HepG2 (cell line): Measurements from ENCODE around the gene YIF1A. TPM values are rescaled to one million over a fixed set of nuclear protein-coding genes. Genes with fewer than 3 reads are reported as not detected.

Source experiments
- CHCHD3 ChIP-seq: sonication (generic); formaldehyde crosslinking; IDR thresholded peaks from 2 replicates; pipeline ENCODE4 v1.8.0; 2022; ENCODE audit warnings: mild to moderate bottlenecking, missing genetic modification reagents, moderate library complexity
- HNRNPH1 ChIP-seq: fragments of 200-400 bp; formaldehyde crosslinking; optimal IDR thresholded peaks from 2 replicates; pipeline ENCODE3; 2017; ENCODE audit warnings: mild to moderate bottlenecking, low read depth, low read length
- KLF16 ChIP-seq, 2 experiments: sonication (generic) in 1 of 2; formaldehyde crosslinking in 1 of 2; IDR thresholded peaks; 2 replicates each; pipeline versions ENCODE4 v1.6.1 to v1.8.0; 2016 to 2023; ENCODE audit warnings: missing genetic modification reagents in 2 of 2, missing compliant biosample characterization in 1 of 2
- MTA3 ChIP-seq: sonication (generic); formaldehyde crosslinking; IDR thresholded peaks from 2 replicates; pipeline ENCODE4 v1.4.0; 2020; ENCODE audit warnings: missing genetic modification reagents
- NFRKB ChIP-seq: fragments of 450-650 bp; IDR thresholded peaks from 2 replicates; pipeline ENCODE4 v1.6.1; 2017
- PAF1 ChIP-seq: IDR thresholded peaks from 2 replicates; pipeline ENCODE4 v1.6.1; 2016; ENCODE audit warnings: missing genetic modification reagents, missing compliant biosample characterization
- PCBP1 ChIP-seq: fragments of 200-400 bp; formaldehyde crosslinking; IDR thresholded peaks from 2 replicates; pipeline ENCODE4 v1.6.1; 2017; ENCODE audit warnings: mild to moderate bottlenecking, low read depth, low read length, borderline replicate concordance
- PPARG ChIP-seq: conservative IDR thresholded peaks from 2 replicates; pipeline ENCODE4 v1.6.1; 2016; ENCODE audit warnings: missing biosample characterization, missing genetic modification reagents
- PRDM4 ChIP-seq: sonication (generic); formaldehyde crosslinking; IDR thresholded peaks from 2 replicates; pipeline ENCODE4 v1.9.0; 2021; ENCODE audit warnings: missing genetic modification reagents, borderline replicate concordance
- PRPF4 ChIP-seq: fragments of 200-400 bp; formaldehyde crosslinking; IDR thresholded peaks from 2 replicates; pipeline ENCODE4 v1.6.1; 2016; ENCODE audit warnings: low read length, low read depth; ENCODE audit not compliant: poor library complexity, severe bottlenecking
- RFX1 ChIP-seq: fragments of 450-650 bp; IDR thresholded peaks from 2 replicates; pipeline ENCODE4 v1.6.1; 2017
- SMARCE1 ChIP-seq: fragments of 450-650 bp; IDR thresholded peaks from 2 replicates; pipeline ENCODE4 v1.6.1; 2017; ENCODE audit warnings: borderline replicate concordance
- SNAPC2 ChIP-seq: sonication (generic); formaldehyde crosslinking; IDR thresholded peaks from 2 replicates; pipeline ENCODE4 v1.8.1; 2022; ENCODE audit warnings: mild to moderate bottlenecking, missing genetic modification reagents
- TBX3 ChIP-seq: fragments of 450-650 bp; IDR thresholded peaks from 2 replicates; pipeline ENCODE4 v1.6.1; 2017; ENCODE audit warnings: antibody characterized with exemption, mild to moderate bottlenecking, inconsistent platforms, borderline replicate concordance
- TFAP4 ChIP-seq: sonication (generic); IDR thresholded peaks from 2 replicates; pipeline ENCODE4 v1.6.1; 2016; ENCODE audit warnings: low read depth, borderline replicate concordance
- WIZ ChIP-seq: sonication (generic); formaldehyde crosslinking; IDR thresholded peaks from 2 replicates; pipeline ENCODE4 v1.5.1; 2020; ENCODE audit warnings: mild to moderate bottlenecking, missing genetic modification reagents
- ZBTB3 ChIP-seq: sonication (generic); formaldehyde crosslinking; IDR thresholded peaks from 2 replicates; pipeline ENCODE4 v1.4.0; 2020; ENCODE audit warnings: low read depth, mild to moderate bottlenecking, moderate library complexity, missing genetic modification reagents, borderline replicate concordance
- ZFP62 ChIP-seq: sonication (generic); formaldehyde crosslinking; IDR thresholded peaks from 2 replicates; pipeline ENCODE4 v1.4.0; 2020; ENCODE audit warnings: missing genetic modification reagents
- ZNF296 ChIP-seq: sonication (generic); formaldehyde crosslinking; conservative IDR thresholded peaks from 2 replicates; pipeline ENCODE4 v1.5.0; 2020; ENCODE audit warnings: mild to moderate bottlenecking, missing genetic modification reagents
- ZNF441 ChIP-seq: sonication (generic); formaldehyde crosslinking; IDR thresholded peaks from 2 replicates; pipeline ENCODE4 v1.7.0; 2021; ENCODE audit warnings: missing genetic modification reagents, borderline replicate concordance
- ZNF543 ChIP-seq: sonication (generic); formaldehyde crosslinking; IDR thresholded peaks from 2 replicates; pipeline ENCODE4 v1.4.0; 2020; ENCODE audit warnings: mild to moderate bottlenecking, missing genetic modification reagents
- ZNF761 ChIP-seq: sonication (generic); formaldehyde crosslinking; conservative IDR thresholded peaks from 2 replicates; pipeline ENCODE4 v1.4.0; 2020; ENCODE audit warnings: mild to moderate bottlenecking, missing genetic modification reagents
- polyA plus RNA-seq, 8 experiments: library from polyadenylated mRNA; depleted of rRNA in 3 of 8; stranded (reverse) in 7 of 8; unstranded in 1 of 8; fragments of >200 nt; fragmentation: Illumina TruSeq in 4 of 8; extraction: Trizol in 4 of 8; gene quantifications; 2 replicates each; pipeline versions ENCODE4 v1.2.1 to v1.2.3, GENCODE V29; 2011 to 2016; ENCODE audit warnings: low read depth in 4 of 8, missing spikeins in 1 of 8, mixed read lengths in 1 of 8; ENCODE audit not compliant: insufficient read depth in 1 of 8
- total RNA-seq, 5 experiments: library from RNA; depleted of rRNA; stranded (reverse); fragments of >200 nt; fragmentation: Illumina TruSeq; extraction: Trizol; gene quantifications; 2 replicates each; pipeline ENCODE4 v1.2.3, GENCODE V29; 2016; ENCODE audit warnings: low read depth in 1 of 5
- TF ChIP-seq, protein P1 (sequence below): sonication (generic); formaldehyde crosslinking; IDR thresholded peaks from 2 replicates; pipeline ENCODE4 v1.8.0; 2022; ENCODE audit warnings: missing genetic modification reagents, mild to moderate bottlenecking, moderate library complexity, borderline replicate concordance
- TF ChIP-seq, protein P2 (sequence below): sonication (generic); formaldehyde crosslinking; IDR thresholded peaks from 2 replicates; pipeline ENCODE4 v1.8.0; 2022; ENCODE audit warnings: mild to moderate bottlenecking, missing genetic modification reagents, moderate library complexity

Gene YIF1A
- total and polyA plus RNA-seq, 2 of the 13 experiments (the other 11 are each of a cell fraction or from before 2014, with no cell fraction given): 133 to 145 TPM

DNA sequence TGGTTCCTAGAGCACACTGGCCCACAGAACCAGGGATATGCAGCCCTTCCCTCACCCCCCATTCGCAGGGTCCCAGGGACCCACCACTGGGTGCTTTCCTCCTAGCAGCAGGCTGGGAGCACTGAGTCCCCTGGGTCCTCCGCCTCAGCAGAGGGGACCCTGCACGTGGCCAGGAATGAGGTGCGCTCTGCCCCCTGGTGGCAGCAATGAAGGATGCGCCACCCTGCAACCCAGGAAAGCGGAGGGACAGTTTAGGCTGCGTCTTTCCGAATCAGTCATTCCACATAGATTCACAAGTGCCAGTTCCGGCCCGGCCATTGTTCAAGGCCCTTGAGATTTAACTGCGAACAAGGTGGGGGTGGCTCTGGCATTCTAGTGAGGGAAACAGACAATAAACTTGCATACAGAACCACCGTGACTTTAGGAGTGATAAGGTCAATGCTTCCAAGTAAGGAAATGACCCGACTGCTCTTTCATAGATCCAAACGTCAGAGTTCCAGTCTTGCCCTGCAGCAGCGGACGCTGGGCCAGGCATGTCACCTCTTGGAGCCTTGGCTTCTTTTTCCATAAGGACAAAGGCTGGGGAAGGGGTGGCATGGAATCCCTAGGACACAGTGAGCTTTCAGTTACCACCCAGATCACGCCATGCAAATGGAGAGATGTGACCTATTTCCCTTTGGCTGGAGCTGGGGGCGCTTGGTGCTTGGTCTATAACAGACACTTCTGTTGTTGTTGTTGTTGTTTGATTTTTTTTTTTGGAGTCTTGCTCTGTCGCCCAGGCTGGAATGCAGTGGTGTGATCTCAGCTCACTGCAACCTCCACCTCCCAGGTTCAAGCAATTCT, 39.6 kb upstream of the YIF1A start (continued):
- TF ChIP-seq PRDM4 (CRISPR knock-in tag) (0 out of 2 replicates have a peak, but pooled peaks have one; percentile 41), SNAPC2 (no peak), RFX1 (no peak), TBX3 (no peak), HNRNPH1 (no peak), CHCHD3 (CRISPR knock-in tag) (no peak), ZNF761 (CRISPR knock-in tag) (no peak), PPARG (CRISPR knock-in tag) (0 out of 2 replicates have a peak, but pooled peaks have one; percentile 22), PCBP1 (no peak), WIZ (CRISPR knock-in tag) (no peak), PRPF4 (no peak), SMARCE1 (no peak), ZNF296 (CRISPR knock-in tag) (no peak), TFAP4 (no peak; the same call in 1 of the 2 replicates), ZFP62 (CRISPR knock-in tag) (no peak), PAF1 (CRISPR knock-in tag) (no peak), ZNF543 (CRISPR knock-in tag) (no peak), ZBTB3 (CRISPR knock-in tag) (no peak), ZNF441 (CRISPR knock-in tag) (no peak), KLF16 (CRISPR knock-in tag; IDR thresholded peaks at IDR 0.05) (peak in 1 of 2 experiments; percentile 88; a peak in 2 of 4 replicates), NFRKB (no peak), MTA3 (CRISPR knock-in tag) (no peak)
- TF ChIP-seq, protein P1, sequence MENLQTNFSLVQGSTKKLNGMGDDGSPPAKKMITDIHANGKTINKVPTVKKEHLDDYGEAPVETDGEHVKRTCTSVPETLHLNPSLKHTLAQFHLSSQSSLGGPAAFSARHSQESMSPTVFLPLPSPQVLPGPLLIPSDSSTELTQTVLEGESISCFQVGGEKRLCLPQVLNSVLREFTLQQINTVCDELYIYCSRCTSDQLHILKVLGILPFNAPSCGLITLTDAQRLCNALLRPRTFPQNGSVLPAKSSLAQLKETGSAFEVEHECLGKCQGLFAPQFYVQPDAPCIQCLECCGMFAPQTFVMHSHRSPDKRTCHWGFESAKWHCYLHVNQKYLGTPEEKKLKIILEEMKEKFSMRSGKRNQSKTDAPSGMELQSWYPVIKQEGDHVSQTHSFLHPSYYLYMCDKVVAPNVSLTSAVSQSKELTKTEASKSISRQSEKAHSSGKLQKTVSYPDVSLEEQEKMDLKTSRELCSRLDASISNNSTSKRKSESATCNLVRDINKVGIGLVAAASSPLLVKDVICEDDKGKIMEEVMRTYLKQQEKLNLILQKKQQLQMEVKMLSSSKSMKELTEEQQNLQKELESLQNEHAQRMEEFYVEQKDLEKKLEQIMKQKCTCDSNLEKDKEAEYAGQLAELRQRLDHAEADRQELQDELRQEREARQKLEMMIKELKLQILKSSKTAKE (CRISPR knock-in tag): 0 out of 2 replicates have a peak, but pooled peaks have one; percentile 32
- TF ChIP-seq, protein P2, sequence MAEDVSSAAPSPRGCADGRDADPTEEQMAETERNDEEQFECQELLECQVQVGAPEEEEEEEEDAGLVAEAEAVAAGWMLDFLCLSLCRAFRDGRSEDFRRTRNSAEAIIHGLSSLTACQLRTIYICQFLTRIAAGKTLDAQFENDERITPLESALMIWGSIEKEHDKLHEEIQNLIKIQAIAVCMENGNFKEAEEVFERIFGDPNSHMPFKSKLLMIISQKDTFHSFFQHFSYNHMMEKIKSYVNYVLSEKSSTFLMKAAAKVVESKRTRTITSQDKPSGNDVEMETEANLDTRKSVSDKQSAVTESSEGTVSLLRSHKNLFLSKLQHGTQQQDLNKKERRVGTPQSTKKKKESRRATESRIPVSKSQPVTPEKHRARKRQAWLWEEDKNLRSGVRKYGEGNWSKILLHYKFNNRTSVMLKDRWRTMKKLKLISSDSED (CRISPR knock-in tag): no peak
